Dermis microvascular lymphatic vessel endothelial cell (primary cell): ENCODE data around the gene POLR2I. TPM values are rescaled to one million over a fixed set of nuclear protein-coding genes. Genes with fewer than 3 reads are reported as not detected.
"Not testable (repeated sequence)": the region's sequence is repeated elsewhere in the genome, so short reads cannot be mapped to it uniquely, and the experiment has no call there.

Experiments
- DNase-seq, 2 donors: peaks; one replicate each; pipeline versions ENCODE4 v3.0.0 to v3.0.0-alpha.2; 2010; ENCODE audit warnings: low read depth in 2 of 2
- total RNA-seq: library from RNA; depleted of rRNA; stranded (reverse); fragments of >200 nt; gene quantifications from 2 replicates; pipeline ENCODE4 v1.2.1, GENCODE V29; 2014

The POLR2I gene
- total RNA-seq, 1 donor from 2014 or later = 117 TPM

DNA sequence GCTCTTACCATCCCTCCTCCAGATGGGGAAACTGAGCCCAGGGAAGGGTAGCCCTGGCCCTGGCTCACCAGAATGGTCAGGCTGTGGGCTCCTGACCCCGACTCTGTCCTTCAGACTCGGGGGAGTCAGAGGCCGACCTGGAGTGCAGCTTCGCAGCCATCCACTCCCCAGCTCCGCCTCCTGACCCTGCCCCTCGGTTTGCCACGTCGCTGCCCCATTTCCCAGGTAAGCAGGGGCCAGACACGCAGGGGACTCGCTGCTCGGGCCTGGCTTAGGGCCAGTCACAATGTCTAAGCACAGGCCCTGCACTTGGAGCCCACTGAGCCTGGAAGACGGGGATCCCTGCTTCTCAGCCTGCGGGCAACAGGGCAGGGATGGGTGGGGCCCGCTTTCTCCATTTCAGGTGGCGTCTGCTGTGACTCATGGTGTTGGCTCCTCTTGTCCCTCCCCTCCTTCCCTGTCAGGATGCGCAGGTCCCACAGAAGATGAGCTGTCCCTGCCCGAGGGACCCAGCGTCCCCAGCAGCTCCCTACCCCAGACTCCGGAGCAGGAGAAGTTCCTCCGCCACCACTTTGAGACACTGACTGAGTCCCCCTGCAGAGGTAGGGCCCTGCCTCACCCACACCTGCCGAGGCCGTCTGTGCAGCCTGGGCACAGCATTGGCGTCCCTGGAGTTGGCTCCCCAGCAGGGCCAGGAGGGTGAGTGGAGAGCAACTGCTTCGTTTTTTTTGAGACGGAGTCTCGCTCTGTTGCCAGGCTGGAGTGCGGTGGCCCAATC lies 12.9 kb downstream of the POLR2I start:
- no peak for DNase-seq

DNA sequence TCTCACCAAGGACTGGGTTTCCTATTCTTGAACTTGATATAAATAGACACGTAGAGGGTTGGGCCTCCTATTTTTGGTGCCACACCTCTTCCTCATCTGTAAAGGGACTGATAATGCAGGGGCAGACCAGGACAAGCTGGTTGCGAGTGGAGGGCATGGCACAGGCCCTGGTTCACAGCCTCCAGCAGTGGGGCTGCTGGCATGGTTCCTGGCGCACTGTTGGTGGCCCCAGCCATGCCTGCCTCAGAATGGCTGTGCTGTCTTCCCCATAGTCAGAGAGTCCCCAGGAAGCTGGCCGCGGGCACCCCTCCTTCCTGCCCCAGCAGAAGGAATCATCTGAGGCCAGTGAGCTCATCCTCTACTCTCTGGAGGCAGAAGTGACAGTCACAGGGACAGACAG lies 14.2 kb downstream of the POLR2I start:
- DNase-seq = no peak

DNA sequence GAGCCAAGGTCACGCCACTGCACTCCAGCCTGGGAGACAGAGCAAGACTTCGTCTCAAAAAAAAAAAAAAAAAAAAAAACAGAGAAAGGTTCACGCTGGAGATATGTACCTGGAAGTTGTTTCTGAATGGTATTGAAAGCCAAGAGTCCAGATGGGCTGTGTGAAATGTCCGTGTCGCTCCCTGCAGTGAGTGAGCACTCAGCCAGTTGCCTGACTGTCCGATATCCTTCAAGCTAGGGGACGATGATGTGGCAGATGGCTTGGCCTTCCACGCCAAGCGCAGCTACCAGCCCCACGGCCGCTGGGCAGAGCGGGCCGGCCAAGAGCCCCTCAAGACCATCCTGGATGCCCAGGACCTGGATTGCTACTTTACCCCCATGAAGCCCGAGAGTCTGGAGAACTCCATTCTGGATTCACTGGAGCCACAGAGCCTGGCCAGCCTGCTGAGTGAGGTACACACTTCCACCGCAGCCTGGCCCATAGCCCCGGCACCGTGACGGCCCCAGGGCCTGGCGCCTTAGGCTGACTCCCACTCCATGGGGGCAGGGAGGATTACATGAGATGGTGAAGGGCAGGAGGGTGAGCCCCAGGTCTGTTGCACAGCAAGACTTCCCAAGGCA lies 15.4 kb downstream of the POLR2I start:
- DNase-seq = no peak

DNA sequence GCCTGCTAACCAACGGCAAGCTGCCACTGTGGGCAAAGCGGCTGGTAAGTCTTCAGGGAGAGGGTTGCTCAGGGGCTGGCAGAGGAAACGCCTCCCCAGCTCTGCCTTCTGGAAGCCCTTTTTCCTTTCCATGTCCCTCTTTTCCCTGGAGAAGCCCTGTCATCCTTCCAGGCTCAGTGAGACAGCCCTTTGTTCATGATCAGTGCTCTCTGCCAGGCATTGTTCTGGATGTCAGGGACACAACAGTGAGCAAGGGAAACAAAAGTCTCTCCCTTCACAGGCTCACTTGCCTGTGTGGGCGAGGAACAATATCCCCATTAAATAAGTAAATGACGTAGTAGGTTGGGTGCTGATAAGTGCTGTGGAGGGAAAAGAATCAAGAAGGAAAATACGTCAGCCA lies 17.6 kb downstream of the POLR2I start:
- DNase-seq = peak in 1 of 2 donors; percentile 32

DNA sequence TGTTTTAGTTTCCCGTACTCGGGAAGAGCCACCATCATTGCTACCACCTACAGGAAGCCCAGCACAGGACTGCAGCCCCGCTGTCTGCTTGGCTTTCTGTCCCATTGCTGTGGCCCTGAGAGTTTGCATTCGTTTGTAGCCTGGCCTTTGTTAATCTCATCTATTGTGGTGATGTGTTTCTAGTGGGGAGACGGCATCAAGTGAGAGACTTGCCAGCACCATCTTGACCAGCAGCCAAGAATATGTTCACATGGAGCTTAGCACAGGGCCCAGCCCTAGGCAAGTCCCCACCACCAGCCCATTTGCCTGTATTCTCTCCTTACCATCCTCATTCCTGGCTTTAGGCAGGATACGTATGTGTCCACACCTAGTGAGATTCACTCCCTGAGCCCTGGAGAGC lies 21.0 kb downstream of the POLR2I start:
- no peak for DNase-seq

DNA sequence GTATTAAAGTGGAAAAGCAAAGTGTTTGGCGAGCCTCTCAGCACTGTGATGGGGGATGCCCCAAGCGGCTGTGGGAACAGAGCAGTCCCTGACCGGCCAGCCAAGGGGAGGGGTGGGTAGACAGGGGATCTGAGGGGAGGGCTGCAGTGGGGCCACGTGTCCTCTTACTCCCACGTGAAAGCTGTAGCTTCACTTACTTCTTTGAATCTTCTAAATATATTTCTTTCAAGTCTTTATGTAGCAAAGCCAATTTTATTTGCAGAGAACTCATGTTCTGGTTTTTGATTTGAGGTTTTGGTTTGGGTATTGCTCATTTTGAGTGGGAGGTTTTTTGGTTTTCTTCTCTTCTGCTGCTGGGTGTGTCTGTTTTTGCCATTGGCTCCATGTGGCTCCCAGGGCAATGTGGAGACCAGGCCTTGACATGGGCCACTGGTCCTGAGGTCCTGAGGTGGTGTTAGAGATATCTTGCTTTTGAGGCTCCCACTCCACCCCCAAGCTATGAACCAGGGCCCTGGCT lies 21.5 kb downstream of the POLR2I start:
- no peak for DNase-seq

DNA sequence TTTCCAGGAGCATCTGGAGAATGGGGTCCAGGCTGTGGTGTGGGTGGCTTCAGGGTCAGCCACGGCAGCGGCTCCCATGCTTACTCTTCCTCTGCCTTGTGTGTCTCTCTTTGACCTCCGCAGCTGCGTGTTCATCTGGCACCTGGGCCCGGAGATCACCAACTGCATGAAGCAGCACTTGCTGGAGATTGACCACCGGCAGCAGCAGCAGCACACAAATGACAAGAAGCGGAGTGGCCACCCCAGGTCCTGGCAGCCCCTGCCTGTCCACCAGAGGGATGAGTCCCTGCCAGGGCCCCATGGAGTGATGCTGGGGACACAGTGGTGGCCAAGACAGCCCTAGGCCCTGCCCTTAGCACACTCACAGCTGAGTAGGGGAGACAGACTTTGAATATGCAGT lies 22.1 kb downstream of the POLR2I start:
- no peak for DNase-seq

DNA sequence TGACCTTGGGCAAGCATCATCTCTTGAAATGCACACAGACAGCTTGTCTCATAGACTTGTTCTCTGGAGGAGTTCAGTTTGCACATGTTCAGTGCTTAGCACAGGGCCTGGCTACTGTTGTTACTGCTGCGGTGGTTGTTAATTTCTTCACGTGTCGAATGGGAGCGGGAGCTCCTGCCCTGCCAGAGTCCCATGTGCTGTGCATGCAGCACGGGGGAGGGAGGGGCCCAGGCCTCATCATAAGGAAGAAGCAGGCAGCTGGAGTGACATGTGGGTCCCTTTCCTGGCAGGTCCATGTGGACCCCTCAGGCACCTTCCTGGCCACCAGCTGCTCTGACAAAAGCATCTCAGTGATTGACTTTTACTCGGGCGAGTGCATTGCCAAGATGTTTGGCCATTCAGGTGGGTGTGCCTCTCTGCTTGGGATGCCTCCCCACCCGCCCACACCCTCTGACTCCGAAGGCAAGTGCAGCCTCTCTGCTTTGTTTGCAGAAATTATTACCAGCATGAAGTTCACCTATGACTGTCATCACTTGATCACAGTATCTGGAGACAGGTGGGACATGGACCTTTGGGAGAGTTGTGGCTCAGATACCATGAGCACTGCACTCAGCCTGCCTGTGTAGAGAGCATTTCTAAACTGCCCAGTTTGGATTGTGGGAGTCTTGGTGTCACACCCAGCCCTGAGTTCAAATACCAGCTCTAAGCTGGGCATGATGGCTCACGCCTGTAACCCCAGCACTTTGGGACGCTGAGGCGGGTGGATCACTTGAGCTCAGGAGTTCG lies 23.6 kb downstream of the POLR2I start:
- no peak for DNase-seq

DNA sequence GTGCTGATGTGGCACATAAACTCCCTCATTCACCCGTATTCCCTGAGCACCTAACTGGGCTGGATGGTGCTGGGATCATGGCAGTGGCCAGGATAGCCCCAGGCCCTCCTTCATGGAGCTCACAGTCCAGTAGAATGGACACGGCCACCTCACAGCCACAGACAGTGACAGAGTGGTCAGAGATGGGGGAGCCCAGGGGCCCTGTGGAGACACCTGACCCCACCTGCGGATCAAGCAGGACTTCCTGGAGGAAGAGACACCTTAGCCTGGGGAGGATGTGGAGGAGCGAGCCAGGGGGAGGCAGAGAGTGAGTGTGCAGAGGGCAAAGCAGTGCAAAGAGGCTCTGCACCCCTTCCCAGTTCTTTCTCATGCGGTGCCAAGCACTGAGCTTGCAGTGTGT lies 24.8 kb downstream of the POLR2I start:
- DNase-seq = no peak

DNA sequence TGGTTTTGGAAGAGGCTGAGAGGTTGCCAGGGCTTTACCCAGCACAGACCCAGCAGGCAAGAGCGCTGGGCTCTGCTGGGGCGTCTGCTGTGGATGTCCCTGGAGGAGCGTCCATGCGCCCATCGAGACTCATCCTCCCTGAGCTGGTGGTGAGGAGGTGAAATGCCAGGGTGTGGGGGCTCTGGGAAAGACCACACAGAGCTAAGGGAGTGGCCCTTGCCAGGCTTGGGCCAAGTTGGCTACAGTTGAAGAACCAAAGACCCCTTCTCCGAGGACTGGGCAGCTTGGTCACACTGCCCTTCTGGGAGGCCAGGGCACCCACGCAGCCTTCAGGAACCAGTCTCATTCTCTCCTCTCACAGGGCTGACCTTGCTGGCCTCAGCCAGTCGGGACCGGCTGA lies 28.3 kb downstream of the POLR2I start:
- no peak for DNase-seq

DNA sequence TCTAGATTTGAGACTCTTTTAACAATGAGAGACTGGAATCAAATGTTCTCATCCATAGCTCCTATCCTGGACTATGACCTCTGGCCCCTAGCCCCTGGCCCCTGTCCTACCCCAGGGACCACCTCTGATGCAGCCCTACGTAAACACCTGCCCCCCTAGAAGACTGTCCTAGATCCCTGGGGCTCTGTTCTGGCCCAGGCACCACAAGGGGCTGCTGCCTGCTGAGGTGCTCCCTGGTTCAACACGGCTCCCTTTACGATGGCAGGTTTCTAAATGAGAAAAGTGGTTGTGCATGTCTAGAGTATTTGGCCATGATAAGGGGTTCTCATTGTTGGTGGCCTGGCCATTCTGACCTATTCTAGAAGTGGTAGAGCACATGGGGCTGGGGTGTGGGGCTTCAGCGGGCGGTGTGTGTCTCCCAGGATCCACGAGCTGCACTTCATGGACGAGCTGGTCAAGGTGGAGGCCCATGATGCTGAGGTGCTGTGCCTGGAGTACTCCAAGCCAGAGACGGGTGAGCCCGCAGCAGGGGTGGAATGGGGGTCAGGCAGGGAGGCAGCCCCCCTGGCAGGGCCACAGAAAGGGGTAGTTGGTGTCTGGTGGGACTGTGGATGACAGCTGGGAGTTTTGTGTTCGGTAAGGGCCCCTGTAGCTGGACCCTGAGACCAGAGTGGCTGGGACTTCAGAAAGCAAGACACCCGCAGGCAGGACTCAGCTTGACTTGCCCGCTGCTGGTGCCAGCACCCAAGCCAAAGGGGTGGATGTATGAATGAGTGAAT lies 30.3 kb downstream of the POLR2I start:
- no peak for DNase-seq

DNA sequence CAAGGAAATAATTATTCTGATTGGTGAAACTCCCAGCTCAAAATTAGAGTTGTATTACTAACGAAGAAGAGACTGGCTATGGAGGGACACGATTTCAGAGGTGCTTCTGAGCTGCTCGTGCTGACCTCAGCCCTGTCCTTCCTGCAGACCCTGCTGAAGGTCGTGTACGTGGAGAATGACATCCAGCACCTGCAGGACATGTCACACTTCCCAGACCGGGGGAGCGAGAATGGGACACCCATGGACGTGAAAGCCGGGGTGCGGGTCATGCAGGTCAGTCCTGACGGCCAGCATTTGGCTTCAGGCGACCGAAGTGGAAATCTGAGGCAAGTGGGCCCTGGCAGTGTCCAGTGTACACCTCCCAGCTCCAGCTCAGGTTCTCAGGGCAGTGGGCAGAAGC lies 31.8 kb downstream of the POLR2I start:
- no peak for DNase-seq

DNA sequence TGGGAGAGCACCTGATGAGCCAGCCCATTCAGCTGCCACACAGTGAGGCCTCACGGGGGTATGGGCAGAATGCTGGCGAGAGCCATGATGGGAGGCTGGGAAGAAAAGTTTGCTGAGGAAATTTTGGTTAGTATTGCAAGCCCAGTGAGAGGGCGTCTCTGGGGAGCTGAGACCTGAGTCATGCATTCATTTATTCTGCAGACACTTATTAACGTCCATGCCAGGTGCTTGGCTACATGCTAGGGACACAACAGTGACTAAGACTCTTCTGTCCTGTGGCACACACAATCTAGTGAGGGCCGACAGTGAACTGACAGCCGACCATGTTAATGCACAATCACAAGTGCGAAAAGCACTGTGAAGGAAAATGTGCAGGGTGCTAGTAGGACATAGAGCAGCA lies 32.8 kb downstream of the POLR2I start:
- no peak for DNase-seq

DNA sequence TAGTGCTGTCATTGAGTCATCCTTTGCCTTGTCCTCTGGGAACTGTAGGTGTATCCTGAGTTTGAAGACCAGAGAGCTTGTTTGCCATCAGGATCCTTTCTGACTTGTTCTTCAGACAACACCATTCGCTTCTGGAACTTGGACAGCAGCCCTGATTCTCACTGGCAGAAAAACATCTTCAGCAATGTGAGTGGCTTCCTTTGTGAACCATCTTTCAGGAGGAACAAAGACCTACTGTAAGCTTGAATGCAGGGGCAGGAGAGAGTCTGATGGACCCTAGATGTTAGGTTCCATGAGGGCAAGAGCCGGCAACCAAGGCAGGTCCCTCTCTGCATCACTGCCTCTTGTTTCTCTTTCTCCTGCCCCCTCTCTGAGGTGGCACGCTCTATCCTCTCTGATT lies 33.3 kb downstream of the POLR2I start:
- DNase-seq = no peak

DNA sequence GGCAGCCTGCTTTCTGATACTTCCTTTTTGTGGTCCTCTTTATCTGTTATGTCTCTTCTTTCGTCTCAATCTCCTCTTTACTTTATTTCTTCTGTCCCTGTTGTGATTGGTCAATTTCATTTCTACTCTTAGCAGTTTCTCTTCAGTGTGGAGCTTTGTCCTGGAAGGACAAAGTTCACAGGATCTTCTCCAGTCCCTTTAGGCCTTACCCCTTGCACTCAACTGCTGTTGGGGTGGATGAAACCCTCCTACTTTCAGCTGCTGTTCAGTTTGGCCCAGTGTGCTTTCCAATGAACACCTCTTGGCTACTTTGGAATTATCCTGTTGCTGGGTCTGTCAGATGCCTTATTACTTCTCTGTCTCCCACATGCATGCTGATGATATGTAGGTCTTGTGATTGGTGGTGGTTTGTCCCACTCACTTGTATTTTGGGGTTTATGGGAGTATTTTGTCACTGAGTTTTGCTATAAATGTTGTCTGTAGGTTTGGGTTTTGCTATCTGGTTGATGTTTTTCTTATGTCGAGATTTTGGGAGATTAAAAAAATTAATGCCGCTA lies 35.2 kb downstream of the POLR2I start:
- DNase-seq = no peak

DNA sequence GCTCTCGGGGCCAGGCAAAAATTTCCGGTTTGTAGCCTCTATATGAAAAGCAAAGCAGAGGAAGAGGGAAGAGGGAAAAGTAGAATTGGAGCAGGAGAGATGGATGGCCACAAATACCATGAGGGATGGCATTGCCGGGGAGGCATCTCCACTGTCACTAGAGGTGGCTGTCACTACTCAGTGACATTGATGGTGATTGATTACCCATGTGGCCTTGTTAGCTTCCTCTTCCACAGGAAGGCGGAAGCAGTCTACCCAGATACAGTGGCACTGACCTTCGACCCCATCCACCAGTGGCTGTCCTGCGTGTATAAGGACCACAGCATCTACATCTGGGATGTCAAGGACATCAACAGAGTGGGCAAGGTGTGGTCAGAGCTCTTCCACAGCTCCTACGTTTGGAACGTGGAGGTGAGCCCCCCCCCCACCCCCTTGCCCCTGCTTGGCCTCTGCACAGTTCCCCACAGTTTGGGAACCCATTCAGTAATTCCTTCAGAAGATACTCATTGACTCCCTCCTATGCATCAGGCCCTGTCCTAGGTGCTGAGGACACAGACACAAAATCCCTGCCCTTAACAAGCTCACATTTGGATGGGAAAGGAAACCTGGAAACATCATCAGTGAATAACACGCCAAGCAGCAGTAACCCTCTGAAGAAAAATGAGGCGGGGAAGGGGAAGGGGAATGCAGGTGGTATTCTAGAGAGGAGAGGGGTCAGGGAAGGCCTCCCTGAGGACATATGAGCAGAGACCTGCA lies 41.4 kb downstream of the POLR2I start:
- no peak for DNase-seq

DNA sequence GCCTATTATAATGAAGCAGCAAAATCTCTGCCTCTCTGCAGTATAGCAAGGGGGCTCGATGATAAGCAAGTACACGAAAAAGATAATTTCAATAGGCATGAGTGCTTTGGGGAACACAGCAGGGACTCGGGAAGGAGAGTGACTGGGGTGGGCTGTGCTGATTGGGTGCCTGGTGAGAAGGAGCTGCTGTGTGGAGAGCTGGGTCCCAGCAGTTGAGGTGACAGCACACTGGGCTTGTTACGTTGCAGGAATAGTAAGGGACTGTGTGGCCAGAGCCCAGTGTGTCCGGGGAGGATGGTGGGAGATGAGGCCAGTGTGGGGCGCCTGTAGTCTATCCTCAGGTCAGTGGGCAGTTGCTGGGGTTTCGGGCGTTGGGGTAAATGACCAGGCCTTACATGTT lies 42.6 kb downstream of the POLR2I start:
- no peak for DNase-seq

DNA sequence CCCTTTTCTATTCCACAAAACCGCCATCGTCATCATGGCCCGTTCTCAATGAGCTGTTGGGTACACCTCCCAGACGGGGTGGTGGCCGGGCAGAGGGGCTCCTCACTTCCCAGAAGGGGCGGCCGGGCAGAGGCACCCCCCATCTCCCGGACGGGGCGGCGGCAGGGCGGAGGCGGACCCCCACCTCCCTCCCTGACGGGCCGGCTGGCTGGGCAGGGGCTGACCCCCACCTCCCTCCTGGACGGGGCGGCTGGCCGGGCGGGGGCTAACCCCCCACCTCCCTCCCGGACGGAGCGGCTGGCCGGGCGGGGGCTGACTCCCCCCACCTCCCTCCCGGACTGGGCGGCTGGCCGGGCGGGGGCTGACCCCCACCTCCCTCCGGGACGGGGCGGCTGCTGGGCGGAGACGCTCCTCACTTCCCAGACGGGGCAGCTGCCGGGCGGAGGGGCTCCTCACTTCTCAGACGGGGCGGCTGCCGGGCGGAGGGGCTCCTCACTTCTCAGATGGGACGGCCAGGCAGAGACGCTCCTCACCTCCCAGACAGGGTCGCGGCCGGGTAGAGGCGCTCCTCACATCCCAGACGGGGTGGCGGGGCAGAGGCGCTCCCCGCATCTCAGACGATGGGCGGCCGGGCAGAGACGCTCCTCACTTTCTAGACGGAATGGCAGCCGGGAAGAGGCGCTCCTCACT lies 45.7 kb downstream of the POLR2I start:
- DNase-seq = not testable (repeated sequence)

DNA sequence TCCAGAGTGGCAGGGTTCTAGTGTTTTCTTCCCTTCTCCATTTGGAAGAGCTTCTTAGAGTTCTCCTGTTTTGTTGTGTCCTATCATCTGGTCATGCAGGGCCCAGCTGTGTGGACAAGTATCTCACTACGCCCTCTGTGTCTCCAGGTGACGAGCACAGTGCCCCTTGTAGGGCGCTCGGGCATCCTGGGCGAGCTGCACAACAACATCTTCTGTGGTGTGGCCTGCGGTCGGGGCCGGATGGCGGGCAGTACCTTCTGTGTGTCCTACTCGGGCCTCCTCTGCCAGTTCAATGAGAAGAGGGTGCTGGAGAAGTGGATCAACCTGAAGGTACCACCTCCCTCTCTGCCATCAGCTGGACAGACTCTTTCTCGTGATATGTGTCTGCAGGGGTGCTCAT lies 47.0 kb downstream of the POLR2I start:
- no peak for DNase-seq

DNA sequence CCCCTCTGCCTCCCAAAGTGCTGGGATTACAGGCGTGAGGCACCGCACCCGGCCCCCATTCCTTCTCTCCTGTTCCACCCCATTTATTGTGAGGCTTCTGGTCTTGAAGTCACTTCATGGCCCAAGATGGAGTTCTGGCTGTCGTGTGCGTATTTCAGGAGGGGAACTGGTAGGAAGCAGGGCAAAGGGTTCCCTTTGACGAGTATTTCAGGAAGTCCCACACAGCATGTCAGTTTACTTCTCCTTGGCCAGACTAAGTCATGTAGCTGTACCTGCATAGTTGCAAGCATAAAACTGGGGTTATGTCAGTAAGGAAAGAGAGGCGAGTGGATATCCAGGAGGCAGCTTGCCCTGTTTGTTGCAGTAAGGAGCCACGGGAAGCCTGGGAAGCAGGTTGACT lies 49.8 kb downstream of the POLR2I start:
- DNase-seq = no peak
